GM21576 (cell line): ENCODE results near the gene HOXD12.

Experiments
- ATAC-seq: cut with Tn5 transposase; IDR thresholded peaks from one replicate; pipeline ENCODE4 v1.9.1; 2021; ENCODE audit warnings: mild to moderate bottlenecking, moderate library complexity; ENCODE audit not compliant: unreplicated experiment

Gene HOXD12

GRCh38 chr2:176105078-176105729 lies 5.6 kb downstream of the HOXD12 start:
- no peak for ATAC-seq

DNA sequence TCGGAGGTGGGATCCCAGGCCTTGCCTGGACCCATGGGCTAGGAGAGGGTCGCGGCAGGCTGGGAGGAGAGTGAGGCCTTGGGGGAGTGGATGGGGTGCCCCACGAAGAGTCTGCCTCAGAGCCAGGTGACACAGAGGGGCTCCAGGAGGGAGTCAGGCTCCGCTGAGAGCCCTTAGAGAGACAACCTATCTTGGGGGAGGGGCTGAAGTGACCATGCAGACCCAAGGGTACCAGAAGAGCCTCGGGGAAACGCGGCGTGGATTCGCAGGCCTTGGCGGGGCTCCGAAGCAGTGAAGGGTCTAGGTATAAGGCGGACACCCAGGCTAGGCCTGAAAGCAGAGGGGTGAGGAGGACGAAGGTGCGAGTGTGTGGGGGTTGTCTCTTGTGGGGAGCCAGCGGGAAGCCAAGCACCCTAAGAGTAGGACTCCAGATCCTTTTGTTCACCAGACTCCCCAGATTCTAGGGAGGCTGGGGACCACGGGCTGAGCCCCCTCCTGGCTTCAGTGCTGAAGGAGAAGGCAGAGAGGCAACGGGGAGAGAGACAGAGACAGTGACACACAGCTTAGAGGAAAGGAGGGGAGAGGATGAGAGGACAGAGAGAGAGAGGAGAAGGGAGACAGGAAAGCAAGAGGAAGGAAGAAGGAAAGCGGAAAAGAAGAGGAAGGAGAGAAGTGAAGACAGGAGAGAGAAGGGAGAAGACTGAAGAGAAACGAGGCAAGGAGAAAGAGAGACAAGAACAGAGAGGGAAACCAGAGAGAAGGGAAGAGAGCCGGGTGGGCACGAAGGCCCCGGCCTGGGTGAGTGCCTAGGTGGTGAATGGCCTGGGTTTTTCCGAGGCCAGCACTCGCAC lies 6.4 kb downstream of the HOXD12 start:
- no peak for ATAC-seq

DNA sequence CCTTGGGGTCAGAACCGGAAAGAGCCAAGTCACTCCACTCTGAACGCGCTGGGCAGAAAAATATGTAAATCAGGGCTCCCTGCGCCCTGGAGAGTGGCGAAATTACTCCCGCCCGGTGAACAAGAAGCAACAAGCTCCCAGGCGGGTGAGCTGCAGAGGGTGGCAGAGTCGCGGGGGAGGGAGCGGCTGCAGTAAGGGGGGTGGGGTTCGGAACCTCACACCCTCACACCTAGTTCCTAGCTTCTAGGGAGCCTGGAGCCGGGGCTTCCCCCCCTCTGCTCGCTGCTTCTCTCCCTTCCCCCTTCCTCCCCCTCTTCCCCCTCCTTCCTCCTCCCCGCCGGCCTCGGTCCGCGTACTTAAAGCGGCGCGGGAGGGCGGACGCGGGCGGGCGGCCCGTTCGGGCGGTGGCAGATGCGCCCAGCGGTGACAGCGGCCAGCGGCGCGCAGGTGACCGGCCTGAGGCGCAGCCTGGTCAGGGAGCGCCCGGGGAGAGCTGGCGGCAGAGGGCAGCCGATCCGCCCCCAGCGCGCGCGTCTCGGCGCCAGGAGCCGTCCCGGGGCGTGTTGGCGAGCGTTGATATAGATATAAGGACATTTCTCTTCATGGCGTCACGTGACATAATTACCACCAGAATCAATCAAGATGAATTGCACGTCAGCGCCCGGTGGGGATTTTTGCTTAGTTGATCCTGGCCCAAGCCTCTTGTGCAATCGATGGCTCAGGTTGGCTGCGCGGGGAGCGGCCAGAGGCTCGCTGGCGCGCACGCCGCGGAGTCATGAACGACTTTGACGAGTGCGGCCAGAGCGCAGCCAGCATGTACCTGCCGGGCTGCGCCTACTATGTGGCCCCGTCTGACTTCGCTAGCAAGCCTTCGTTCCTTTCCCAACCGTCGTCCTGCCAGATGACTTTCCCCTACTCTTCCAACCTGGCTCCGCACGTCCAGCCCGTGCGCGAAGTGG lies 7.3 kb downstream of the HOXD12 start, which contains the start of gene HOXD11:
TSS of gene HOXD11 (plus strand) at position 700 of the 959 bp plus-strand sequence. CDS start at position 776, 76 bp downstream.
- no peak for ATAC-seq

DNA sequence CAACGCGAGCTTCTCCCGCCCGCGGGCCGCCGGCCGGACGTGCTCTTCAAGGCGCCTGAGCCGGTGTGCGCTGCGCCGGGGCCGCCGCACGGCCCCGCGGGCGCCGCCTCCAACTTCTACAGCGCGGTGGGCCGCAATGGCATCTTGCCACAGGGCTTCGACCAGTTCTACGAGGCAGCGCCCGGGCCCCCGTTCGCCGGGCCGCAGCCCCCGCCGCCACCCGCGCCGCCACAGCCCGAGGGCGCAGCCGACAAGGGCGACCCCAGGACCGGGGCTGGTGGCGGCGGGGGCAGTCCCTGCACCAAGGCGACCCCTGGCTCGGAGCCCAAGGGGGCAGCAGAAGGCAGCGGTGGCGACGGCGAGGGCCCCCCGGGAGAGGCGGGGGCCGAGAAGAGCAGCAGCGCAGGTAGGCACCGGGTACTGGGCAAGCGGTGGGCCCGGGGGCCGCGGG lies 8.2 kb downstream of the HOXD12 start:
- ATAC-seq, result no peak

DNA sequence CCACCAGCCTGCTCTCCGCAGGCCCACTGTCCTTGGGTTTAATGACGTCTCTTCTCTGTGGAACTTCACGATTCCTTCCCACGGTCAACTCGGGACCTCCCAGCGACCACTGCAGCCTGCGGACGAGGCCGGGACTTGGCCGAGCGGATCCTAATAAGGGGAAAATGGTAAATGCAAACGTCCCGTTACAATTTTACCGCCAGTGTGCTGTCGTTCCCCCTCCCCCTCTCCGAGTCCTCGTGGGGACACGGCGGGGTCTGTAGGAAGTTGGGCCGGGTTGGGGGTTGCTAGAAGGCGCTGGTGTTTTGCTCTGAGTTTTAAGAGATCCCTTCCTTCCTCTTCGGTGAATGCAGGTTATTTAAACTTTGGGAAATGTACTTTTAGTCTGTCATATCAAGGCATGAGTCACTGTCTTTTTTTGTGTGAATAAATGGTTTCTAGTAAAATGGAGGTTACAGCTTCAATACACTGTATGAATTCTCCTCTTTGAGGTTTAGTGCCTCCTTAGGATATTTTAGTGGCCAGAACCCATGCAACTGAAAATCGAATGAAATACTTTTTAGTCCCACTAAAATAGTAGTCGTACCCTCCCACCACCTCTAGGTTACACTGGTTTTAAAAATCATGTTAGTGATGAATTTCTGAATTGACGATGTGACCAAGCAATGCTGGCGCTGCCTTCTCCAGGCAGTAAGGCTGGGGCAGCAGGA lies 9.8 kb downstream of the HOXD12 start:
- no peak for ATAC-seq

- ATAC-seq, result no peak
Observed at GRCh38 chr2:176109946-176110345, 10.4 kb downstream of the HOXD12 start.

- no peak for ATAC-seq
Observed at GRCh38 chr2:176110415-176111308, 11.1 kb downstream of the HOXD12 start.

GRCh38 chr2:176111309-176111663 lies 11.7 kb downstream of the HOXD12 start:
- ATAC-seq, result no peak

DNA sequence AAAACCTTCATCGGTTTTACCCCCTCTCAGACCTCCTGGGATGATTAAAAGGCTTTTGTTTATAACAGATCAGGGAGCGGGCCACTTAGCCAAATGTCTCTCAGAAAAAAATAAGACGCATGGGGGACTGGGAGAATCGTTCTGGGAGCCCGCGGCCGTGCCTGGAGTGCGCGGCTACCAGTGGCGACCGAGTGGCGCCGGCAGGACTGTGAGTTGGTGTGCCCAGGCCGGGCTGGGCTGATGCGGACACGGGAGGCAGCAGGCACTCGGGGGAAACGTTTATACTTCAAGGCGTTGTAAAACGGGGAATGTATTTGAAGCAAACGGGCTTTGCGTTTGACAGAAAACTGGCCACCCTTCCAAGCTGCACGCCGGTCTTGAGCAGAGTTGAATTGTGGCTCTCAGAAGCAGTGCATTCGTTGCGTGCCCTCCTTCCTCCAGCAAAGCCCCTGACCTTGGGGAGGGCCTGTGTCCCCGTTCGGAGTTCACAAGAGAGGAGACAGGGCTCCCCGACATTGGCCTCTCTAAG lies 12.3 kb downstream of the HOXD12 start:
- ATAC-seq, result no peak

DNA sequence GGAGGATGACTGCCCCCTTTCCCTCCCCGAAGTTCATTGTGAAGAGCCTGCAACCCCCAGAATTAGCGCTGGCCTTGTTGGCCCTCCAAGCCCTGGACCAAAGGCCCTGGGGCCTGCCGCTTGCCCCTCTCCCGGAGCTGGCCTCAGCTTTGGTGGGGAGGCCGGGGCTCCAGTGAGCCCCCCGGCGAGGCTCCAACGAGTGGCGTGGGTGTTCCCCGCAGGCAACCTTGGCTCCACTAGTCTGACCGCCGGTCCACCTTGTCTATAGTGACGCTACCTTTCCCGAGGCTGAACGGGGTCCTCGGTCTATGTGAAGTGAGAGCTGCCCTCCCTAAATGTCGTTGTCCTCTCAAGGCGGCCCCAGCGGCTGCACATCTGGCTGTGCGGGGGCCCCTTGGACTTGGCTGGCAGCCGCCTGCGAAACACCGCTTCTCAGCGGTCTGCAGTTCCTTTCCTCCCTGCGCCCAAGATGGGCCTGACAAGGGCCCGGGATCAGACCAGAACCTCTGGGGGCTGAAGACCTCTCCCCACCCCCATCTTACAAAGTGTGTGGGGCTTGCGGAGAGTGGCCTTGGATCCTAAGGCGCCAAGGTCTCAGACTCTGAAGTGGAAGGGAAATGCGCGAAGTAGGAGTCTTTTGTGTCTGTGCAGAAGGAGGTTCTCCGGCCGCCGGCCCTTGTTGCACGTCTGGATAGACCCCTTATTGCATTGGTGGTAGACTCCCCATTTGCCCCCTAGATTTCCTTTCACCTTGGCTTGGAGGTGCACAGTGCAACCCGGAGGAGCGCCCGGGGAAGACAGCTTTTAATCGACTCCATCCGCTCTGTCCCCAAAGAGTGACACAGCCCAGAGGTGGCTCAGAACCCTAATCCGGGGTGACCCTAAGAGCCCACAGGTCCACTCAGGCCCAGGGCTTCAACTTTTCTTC lies 13.0 kb downstream of the HOXD12 start:
- ATAC-seq, result no peak

DNA sequence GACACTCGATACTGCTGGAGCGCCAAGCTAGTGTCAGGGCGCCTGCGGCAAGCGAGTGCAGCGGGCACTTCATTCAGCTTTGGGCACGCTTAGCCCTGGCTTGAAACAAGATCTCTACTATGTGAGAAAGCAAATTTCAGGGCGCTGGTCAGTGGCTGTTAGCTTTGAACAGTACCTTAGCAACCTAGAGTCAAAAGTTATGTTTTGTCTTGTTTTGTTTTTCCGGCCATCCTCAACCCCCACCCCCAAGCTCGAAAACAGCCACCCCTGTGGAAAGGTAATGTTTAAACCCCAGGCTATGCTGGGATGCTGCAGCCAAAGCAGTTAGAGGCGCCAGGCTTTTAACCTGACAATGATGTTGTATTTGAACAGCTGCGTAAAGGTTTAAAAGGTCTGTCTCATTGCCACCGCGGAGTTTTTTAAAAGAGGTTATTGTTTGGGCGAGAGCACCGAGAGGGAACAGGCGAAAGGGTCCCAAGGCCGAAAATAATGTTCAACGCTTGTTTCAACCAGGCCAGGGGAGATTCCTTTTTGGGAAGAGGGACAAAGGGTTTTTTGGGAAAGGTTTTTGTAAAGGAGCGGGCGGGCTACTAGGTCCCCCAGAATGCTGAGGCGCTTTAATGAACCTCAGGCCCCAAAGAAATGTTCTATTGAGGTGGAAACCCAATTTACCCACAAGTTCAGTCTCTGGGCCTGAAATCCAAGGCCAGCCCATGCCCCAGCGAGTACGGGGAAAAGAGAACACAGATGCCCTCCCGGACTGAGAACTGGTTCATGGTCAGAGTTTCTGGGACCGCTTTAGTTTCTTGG lies 14.7 kb downstream of the HOXD12 start:
- ATAC-seq, result no peak

DNA sequence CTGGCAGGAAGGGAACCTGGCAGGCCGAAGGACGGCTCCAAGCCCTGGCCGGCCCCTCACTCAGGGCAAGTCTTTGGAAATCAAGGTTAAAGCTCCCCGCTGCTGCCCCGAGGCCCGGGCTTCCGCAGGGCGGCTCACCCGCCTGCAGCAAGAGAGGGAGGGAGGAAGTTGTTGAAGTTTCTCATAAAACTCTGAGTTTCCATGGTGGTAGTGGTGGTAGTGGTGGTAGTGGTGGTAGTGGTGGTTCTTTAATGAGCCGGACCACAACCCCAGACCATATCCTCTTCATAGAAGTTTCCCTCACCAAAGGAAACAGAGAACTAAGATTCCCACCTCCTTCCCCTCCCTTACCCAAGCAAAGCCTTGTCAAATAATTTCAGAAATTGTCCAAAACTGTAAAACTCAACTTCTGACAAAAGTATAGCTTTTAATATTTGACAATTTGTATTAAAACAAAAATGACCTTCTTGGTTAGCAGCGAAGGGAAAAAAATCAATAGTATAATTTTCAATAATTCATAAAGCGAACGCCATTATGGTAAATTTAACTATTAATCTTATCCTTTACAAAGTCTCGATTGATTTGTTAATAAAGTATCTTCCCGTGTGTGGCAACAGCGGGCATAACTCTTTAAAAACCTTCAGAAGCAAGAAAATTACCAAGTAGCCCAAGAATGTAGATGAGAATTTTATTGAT lies 15.5 kb downstream of the HOXD12 start:
- ATAC-seq, result no peak

DNA sequence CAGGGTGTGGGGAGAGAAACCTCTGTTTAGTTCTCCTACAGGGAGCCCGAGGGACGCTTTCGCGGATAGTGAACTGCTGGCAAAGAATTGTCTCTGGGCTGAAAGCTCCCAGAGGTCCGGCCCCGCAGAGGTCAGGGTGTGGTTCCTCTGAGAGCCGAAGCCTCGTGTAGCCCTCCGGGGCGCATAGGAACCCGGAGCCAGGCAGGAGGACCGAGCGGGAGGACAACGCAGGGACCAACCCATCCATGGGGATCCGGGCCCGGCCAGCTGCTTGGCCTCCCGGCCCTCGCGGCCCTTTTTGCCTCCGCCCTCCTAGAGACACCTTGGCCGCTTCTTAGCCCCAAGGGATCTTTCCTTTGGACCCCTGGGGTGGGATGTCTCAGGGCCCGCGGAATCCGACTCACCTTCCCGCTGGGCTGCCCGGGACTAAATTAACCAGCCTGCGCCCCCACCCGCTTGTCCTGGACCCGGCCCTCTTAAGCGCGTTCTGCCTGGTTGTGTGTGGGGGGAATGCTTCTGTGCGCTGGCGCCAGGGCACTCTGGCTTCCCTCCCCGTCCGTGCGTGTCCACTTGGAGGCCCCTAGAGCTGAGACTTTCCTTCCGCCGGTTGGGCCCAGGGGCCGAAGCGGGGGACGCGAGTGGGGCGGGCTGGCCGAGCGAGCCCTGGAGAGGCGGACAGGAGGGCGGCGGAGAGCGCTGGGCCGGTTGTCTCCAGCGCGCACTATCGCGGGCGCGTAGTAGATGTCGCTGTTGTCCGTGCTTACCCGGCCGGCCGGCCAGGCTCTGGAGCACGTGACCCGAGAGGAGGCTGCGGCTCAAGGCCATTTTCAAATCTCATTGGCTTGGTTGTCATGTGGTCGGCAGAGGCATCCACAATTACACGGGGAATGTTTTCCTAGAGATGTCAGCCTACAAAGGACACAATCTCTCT lies 16.6 kb downstream of the HOXD12 start, which contains the start of gene HOXD10:
TSS of gene HOXD10 (plus strand) at position 896 of the 931 bp plus-strand sequence. CDS start 56 bp downstream, outside the sequence.
- no peak for ATAC-seq

DNA sequence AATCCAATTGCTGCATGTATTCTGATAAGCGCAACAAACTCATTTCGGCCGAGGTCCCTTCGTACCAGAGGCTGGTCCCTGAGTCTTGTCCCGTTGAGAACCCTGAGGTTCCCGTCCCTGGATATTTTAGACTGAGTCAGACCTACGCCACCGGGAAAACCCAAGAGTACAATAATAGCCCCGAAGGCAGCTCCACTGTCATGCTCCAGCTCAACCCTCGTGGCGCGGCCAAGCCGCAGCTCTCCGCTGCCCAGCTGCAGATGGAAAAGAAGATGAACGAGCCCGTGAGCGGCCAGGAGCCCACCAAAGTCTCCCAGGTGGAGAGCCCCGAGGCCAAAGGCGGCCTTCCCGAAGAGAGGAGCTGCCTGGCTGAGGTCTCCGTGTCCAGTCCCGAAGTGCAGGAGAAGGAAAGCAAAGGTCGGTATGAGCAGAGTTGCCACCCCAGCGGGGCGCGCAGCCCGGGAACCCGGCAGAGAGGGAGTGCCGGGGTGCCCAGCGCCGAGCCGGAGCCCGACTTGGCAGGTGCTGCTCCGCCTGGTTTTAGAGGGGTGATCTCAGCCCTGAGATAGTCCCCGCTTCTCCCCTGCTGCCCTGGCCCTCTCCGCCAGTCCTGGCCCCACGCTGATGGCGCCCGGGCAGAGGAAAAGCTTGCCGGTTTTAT lies 17.7 kb downstream of the HOXD12 start:
- ATAC-seq, result no peak

GRCh38 chr2:176117823-176118371 lies 18.3 kb downstream of the HOXD12 start:
- ATAC-seq, result no peak
